LNCaP clone FGC (cell line): ENCODE results near the gene SCAND1.

Source experiments
- DNase-seq: peaks from one replicate; pipeline ENCODE4 v3.0.0-alpha.2; 2011; ENCODE audit warnings: low read depth
- H3K4me3 ChIP-seq: 2 replicates; pipeline ENCODE4 v1.5.1; 2011; ENCODE audit warnings: mild to moderate bottlenecking, low read depth, low read length, control low read depth
- TF ChIP-seq, protein P1 (sequence below): IDR thresholded peaks from 2 replicates; pipeline ENCODE4 v1.5.1; 2012; ENCODE audit warnings: mild to moderate bottlenecking; ENCODE audit not compliant: control insufficient read depth, insufficient read depth; ENCODE audit errors: extremely low read depth

The SCAND1 gene

DNA sequence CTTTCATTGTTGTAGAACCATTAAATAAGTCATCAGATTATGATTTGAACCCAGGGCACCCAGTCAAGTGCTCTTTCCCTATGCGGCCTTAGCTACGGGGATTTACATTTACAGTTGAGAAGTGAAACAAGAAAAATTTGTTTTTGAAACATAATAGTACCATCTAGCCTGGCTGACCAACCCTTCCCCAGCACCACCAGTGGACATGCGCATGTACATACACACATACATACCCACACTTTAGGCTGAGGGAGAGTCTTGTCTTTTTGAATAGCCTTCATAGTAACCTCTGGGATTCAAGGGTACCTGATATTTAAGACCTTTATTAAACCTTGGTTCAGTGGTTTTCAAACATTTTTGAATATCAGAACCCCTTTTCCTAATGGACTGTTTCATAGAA is 33.8 kb downstream of the SCAND1 start:
- TF ChIP-seq, protein P1, sequence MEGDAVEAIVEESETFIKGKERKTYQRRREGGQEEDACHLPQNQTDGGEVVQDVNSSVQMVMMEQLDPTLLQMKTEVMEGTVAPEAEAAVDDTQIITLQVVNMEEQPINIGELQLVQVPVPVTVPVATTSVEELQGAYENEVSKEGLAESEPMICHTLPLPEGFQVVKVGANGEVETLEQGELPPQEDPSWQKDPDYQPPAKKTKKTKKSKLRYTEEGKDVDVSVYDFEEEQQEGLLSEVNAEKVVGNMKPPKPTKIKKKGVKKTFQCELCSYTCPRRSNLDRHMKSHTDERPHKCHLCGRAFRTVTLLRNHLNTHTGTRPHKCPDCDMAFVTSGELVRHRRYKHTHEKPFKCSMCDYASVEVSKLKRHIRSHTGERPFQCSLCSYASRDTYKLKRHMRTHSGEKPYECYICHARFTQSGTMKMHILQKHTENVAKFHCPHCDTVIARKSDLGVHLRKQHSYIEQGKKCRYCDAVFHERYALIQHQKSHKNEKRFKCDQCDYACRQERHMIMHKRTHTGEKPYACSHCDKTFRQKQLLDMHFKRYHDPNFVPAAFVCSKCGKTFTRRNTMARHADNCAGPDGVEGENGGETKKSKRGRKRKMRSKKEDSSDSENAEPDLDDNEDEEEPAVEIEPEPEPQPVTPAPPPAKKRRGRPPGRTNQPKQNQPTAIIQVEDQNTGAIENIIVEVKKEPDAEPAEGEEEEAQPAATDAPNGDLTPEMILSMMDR, result no peak
- no peak overlapping the region for H3K4me3 ChIP-seq
- DNase-seq, result no peak

DNA sequence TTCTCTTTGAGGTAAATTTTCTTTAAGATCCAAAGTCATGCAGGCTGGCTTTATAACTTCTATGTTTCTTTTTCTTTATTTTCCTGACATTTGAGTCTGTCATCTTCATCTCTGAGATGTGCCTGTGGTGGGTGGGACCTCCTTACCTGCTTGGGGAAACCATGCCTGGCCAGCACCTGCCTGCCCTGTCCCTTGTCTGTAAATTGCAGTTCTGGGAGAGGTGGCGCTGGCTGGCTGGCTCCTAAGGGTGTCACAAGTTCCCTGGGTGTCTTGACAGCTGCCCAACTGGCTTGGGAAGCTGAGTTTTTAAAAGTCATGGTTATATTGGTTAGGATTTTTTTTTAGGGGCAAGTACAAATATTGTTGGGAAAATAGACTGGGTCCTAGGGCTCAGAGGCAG is 36.3 kb downstream of the SCAND1 start:
- TF ChIP-seq, protein P1, result no peak
- H3K4me3 ChIP-seq, result no peak overlapping the region
- no peak for DNase-seq

DNA sequence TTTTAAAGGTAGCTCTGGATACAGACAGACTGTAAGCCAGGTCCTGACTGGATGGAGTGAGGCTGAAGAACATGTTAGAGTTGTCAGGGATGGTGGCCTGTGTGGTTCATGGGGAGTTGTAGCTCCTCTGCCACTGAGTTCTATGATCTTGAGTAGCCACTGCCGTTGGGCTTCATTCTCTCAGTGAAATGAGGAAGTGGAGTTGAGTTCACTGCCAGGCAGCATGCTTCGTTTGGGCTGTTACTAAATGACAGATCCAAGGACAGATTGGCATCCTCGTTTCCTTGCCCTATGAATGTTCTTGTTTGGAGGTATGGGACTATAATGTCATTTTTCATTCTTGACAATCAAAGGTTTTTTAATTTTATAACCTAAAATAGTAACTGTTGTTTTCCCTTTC is 37.2 kb downstream of the SCAND1 start:
- TF ChIP-seq, protein P1, result no peak
- no peak for DNase-seq

DNA sequence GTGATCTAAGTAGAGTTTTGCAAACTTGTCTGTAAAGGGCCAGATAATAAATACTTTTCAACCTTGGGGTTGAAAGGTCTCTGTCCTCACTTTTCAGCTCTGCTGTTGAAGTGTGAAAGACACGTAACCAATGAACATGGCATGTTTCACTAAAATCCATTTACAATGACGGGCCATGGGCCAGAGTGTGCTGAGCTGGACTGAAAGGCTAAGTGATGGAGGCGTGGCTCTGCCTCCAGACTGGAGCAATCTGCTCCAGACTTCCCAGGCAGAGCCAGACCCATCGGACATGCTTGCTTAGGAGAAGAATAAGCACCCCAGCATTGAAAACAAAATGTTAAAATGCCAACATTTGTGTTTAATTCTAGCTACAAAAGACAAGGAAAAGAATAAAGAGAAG is 41.4 kb downstream of the SCAND1 start:
- no peak overlapping the region for H3K4me3 ChIP-seq
- TF ChIP-seq, protein P1, result no peak
- no peak for DNase-seq

More for the DNA sequence above, 37.2 kb downstream of the SCAND1 start:
- no peak overlapping the region for H3K4me3 ChIP-seq

DNA sequence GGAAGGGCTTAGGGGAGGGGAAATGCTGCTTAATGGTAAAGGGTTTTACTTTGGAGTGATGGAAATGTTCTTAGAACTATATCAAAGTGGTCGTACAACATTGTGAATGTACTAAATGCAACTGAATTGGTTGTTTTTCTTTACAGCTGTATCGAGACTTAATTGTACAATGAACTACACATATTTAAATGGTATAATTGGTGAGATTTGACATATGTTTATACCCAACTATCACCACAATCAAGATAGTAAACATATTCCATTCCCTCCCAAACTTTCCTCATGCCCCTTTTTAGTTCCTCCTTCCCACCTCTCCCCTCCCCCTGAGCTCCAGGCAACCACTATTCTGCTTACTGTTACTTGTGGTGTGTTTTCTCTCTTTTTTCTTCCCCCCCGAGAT is 44.0 kb downstream of the SCAND1 start:
- DNase-seq, result no peak
- TF ChIP-seq, protein P1, result no peak
- no peak overlapping the region for H3K4me3 ChIP-seq

DNA sequence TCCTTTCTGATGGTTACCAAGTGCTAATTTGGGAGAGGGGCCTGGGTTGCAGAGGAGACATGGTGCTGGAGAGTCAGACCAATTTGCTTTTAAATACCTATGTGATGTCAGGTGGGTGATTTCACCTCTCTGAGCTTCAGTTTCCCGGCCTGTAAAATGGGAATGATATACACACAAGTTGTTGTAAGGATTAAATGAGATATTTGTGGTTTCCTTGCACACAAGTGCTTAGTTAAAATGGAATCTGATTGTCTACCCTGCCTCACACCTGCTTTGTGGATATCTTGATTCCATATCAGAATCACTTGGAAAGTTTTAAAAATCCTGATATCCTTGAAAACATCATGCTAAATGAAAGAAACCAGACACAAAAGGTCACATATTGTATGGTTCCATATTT is 44.5 kb downstream of the SCAND1 start:
- no peak overlapping the region for H3K4me3 ChIP-seq
- TF ChIP-seq, protein P1, result no peak
- no peak for DNase-seq

DNA sequence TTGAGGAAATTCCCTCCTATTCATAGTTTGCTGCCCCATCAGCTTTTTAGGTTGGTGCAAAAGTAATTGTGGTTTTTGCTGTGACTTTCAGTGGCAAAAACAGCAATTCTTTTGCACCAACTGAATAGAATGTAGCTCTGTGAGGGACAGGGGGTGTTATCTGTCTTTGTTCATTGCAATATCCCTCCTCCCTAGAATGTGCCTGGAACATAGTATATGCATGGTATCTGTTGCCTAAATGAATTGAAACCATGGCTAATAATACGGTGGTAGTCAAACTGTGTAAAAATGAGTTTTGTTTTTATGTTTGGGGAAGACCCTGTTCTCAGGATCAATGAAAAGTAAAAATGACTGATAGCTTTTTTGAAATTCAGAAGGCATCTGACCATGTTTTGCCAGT is 45.1 kb downstream of the SCAND1 start:
- no peak for DNase-seq
- TF ChIP-seq, protein P1, result no peak
- H3K4me3 ChIP-seq, result no peak overlapping the region
